ENCODE measurements around the gene ETFA.
A peak's percentile ranks its signal among the peaks of the same experiment; 100 is the strongest.

ETFA gene

GRCh38 chr15:76206325-76206976, 104.8 kb downstream of the ETFA start:
- TF ChIP-seq MAX (IDR thresholded peaks at IDR 0.05) (no peak), NFIC (IDR thresholded peaks at IDR 0.05) (peak; percentile 92), FOXM1 (IDR thresholded peaks at IDR 0.05; ENCODE audit: borderline replicate concordance, low read depth) (no peak), EP300 (IDR thresholded peaks at IDR 0.05; ENCODE audit: borderline replicate concordance) (no peak), USF1 (IDR thresholded peaks at IDR 0.05) (no peak), CEBPB (IDR thresholded peaks at IDR 0.05) (no peak), TCF12 (IDR thresholded peaks at IDR 0.05; ENCODE audit: low read depth) (no peak), TAF1 (IDR thresholded peaks at IDR 0.05; ENCODE audit: low read depth) (no peak)

- TF ChIP-seq EGR1 (IDR thresholded peaks at IDR 0.05) (no peak), RAD21 (IDR thresholded peaks at IDR 0.05; ENCODE audit: low read depth) (no peak), EP300 (IDR thresholded peaks at IDR 0.05; ENCODE audit: borderline replicate concordance) (no peak), CREB1 (IDR thresholded peaks at IDR 0.05; ENCODE audit: low read depth) (no peak), TEAD4 (IDR thresholded peaks at IDR 0.05) (no peak), NFIC (IDR thresholded peaks at IDR 0.05) (no peak), CEBPB (IDR thresholded peaks at IDR 0.05) (no peak), YY1 (IDR thresholded peaks at IDR 0.05; ENCODE audit: low read depth) (no peak), REST (IDR thresholded peaks at IDR 0.05; ENCODE audit: low read depth) (no peak), TAF1 (IDR thresholded peaks at IDR 0.05; ENCODE audit: low read depth) (no peak), USF1 (IDR thresholded peaks at IDR 0.05) (no peak), TCF12 (IDR thresholded peaks at IDR 0.05; ENCODE audit: low read depth) (no peak), FOXM1 (IDR thresholded peaks at IDR 0.05; ENCODE audit: borderline replicate concordance, low read depth) (no peak), ZBTB7A (IDR thresholded peaks at IDR 0.05; ENCODE audit: low read depth) (no peak), MAX (IDR thresholded peaks at IDR 0.05) (no peak)
Observed at GRCh38 chr15:76204916-76205460, 106.3 kb downstream of the ETFA start.

- TF ChIP-seq YY1 (IDR thresholded peaks at IDR 0.05; ENCODE audit: low read depth) (no peak), ZBTB7A (IDR thresholded peaks at IDR 0.05; ENCODE audit: low read depth) (no peak), USF1 (IDR thresholded peaks at IDR 0.05) (no peak), MAX (IDR thresholded peaks at IDR 0.05) (no peak), TEAD4 (IDR thresholded peaks at IDR 0.05) (no peak), CEBPB (IDR thresholded peaks at IDR 0.05) (no peak), NFIC (IDR thresholded peaks at IDR 0.05) (no peak), EP300 (IDR thresholded peaks at IDR 0.05; ENCODE audit: borderline replicate concordance) (no peak), TCF12 (IDR thresholded peaks at IDR 0.05; ENCODE audit: low read depth) (no peak), RAD21 (IDR thresholded peaks at IDR 0.05; ENCODE audit: low read depth) (no peak), CREB1 (IDR thresholded peaks at IDR 0.05; ENCODE audit: low read depth) (no peak), EGR1 (IDR thresholded peaks at IDR 0.05) (no peak)
Observed at GRCh38 chr15:76204109-76204845, 107.0 kb downstream of the ETFA start.

GRCh38 chr15:76203346-76204108, 107.7 kb downstream of the ETFA start:
- TF ChIP-seq TEAD4 (IDR thresholded peaks at IDR 0.05): no peak
- TF ChIP-seq EGR1 (IDR thresholded peaks at IDR 0.05): no peak
- no peak for TF ChIP-seq MAX (IDR thresholded peaks at IDR 0.05)
- TF ChIP-seq CEBPB (IDR thresholded peaks at IDR 0.05): no peak
- TF ChIP-seq FOXM1 (IDR thresholded peaks at IDR 0.05; ENCODE audit: borderline replicate concordance, low read depth): no peak
- no peak for TF ChIP-seq CREB1 (IDR thresholded peaks at IDR 0.05; ENCODE audit: low read depth)
- no peak for TF ChIP-seq YY1 (IDR thresholded peaks at IDR 0.05; ENCODE audit: low read depth)
- TF ChIP-seq EP300 (IDR thresholded peaks at IDR 0.05; ENCODE audit: borderline replicate concordance): no peak
- no peak for TF ChIP-seq REST (IDR thresholded peaks at IDR 0.05; ENCODE audit: low read depth)
- TF ChIP-seq TAF1 (IDR thresholded peaks at IDR 0.05; ENCODE audit: low read depth): no peak
- TF ChIP-seq ZBTB7A (IDR thresholded peaks at IDR 0.05; ENCODE audit: low read depth): no peak
- no peak for TF ChIP-seq NFIC (IDR thresholded peaks at IDR 0.05)
- no peak for TF ChIP-seq USF1 (IDR thresholded peaks at IDR 0.05)
- TF ChIP-seq TCF12 (IDR thresholded peaks at IDR 0.05; ENCODE audit: low read depth): no peak
- TF ChIP-seq RAD21 (IDR thresholded peaks at IDR 0.05; ENCODE audit: low read depth): no peak
